CD4-positive, alpha-beta T cell treated with Interleukin-6 at 100 ng/mL for 8 hours (primary cell): Measurements from ENCODE around the gene GPD2.
"Not testable (repeated sequence)": the region's sequence is repeated elsewhere in the genome, so short reads cannot be mapped to it uniquely, and the experiment has no call there.

ENCODE experiments used
- DNase-seq: peaks from one replicate; pipeline ENCODE4 v3.0.0-alpha.2; 2020; ENCODE audit warnings: mixed read lengths, low spot score

GPD2 gene

GRCh38 chr2:156476021-156476849 lies 40.1 kb downstream of the GPD2 start:
- DNase-seq = no peak

GRCh38 chr2:156476850-156477206 lies 40.6 kb downstream of the GPD2 start:
- no peak for DNase-seq

- no peak for DNase-seq
Observed at GRCh38 chr2:156480376-156480775, 44.2 kb downstream of the GPD2 start.

- no peak for DNase-seq
Observed at GRCh38 chr2:156481312-156481711, 45.1 kb downstream of the GPD2 start.

- DNase-seq = no peak
Observed at GRCh38 chr2:156483741-156484173, 47.6 kb downstream of the GPD2 start.

- DNase-seq = no peak
Observed at GRCh38 chr2:156486147-156486546, 50.0 kb downstream of the GPD2 start.

GRCh38 chr2:156486614-156487013 lies 50.4 kb downstream of the GPD2 start:
- no peak for DNase-seq

GRCh38 chr2:156489195-156489594 lies 53.0 kb downstream of the GPD2 start:
- no peak for DNase-seq

- no peak for DNase-seq
Observed at GRCh38 chr2:156489750-156490465, 53.7 kb downstream of the GPD2 start.

GRCh38 chr2:156490466-156490840 lies 54.3 kb downstream of the GPD2 start:
- no peak for DNase-seq

- no peak for DNase-seq
Observed at GRCh38 chr2:156491176-156491575, 55.0 kb downstream of the GPD2 start.

- DNase-seq = no peak
Observed at GRCh38 chr2:156492979-156493378, 56.8 kb downstream of the GPD2 start.

- DNase-seq = peak; percentile 6
Observed at GRCh38 chr2:156495998-156496397, 59.8 kb downstream of the GPD2 start.

- DNase-seq = no peak
Observed at GRCh38 chr2:156505696-156506095, 69.5 kb downstream of the GPD2 start.

- no peak for DNase-seq
Observed at GRCh38 chr2:156511122-156511521, 74.9 kb downstream of the GPD2 start.

GRCh38 chr2:156511803-156512202 lies 75.6 kb downstream of the GPD2 start:
- DNase-seq = no peak

- DNase-seq = no peak
Observed at GRCh38 chr2:156512451-156512850, 76.3 kb downstream of the GPD2 start.

- DNase-seq = no peak
Observed at GRCh38 chr2:156513219-156513618, 77.0 kb downstream of the GPD2 start.

- no peak for DNase-seq
Observed at GRCh38 chr2:156517419-156517818, 81.2 kb downstream of the GPD2 start.

- DNase-seq = no peak
Observed at GRCh38 chr2:156518138-156518537, 82.0 kb downstream of the GPD2 start.

- no peak for DNase-seq
Observed at GRCh38 chr2:156522864-156523440, 86.8 kb downstream of the GPD2 start.

GRCh38 chr2:156526950-156527636 lies 90.9 kb downstream of the GPD2 start:
- DNase-seq = no peak

GRCh38 chr2:156528583-156528982 lies 92.4 kb downstream of the GPD2 start:
- not testable (repeated sequence) for DNase-seq
